Stimulated activated CD4-positive, alpha-beta T cell treated with anti-CD3 and anti-CD28 coated beads, Interleukin-4, amount 100 ng/mL, for 48 hours (primary cell): ENCODE data around the gene DNAJA1.
A peak's percentile ranks its signal among the peaks of the same experiment; 100 is the strongest.

Experiments
- DNase-seq, 2 donors: peaks; one replicate each; pipeline ENCODE4 v3.0.0-alpha.2; 2020; ENCODE audit warnings: low read depth in 2 of 2

The DNAJA1 gene

GRCh38 chr9:33029231-33029786 lies 4.2 kb downstream of the DNAJA1 start:
- DNase-seq: no peak

GRCh38 chr9:33030285-33030684 lies 5.2 kb downstream of the DNAJA1 start:
- DNase-seq: no peak

GRCh38 chr9:33032292-33032691 lies 7.2 kb downstream of the DNAJA1 start:
- DNase-seq: no peak

GRCh38 chr9:33032865-33033264 lies 7.8 kb downstream of the DNAJA1 start:
- no peak for DNase-seq

GRCh38 chr9:33040792-33041431 lies 15.8 kb downstream of the DNAJA1 start:
- no peak for DNase-seq

GRCh38 chr9:33041432-33042188 lies 16.5 kb downstream of the DNAJA1 start:
- DNase-seq: no peak

GRCh38 chr9:33042473-33042872 lies 17.4 kb downstream of the DNAJA1 start:
- no peak for DNase-seq

GRCh38 chr9:33043671-33044070 lies 18.6 kb downstream of the DNAJA1 start:
- no peak for DNase-seq

GRCh38 chr9:33044162-33044673 lies 19.1 kb downstream of the DNAJA1 start:
- DNase-seq: peak; percentile 45 to 50

GRCh38 chr9:33044677-33045282 lies 19.7 kb downstream of the DNAJA1 start:
- no peak for DNase-seq

- DNase-seq: no peak
These were observed 21.0 kb downstream of the DNAJA1 start for GRCh38 chr9:33046061-33046460.

GRCh38 chr9:33048054-33048465 lies 23.0 kb downstream of the DNAJA1 start:
- DNase-seq: no peak

- no peak for DNase-seq
These were observed 24.7 kb downstream of the DNAJA1 start for GRCh38 chr9:33049680-33050361.

- no peak for DNase-seq
These were observed 26.1 kb downstream of the DNAJA1 start for GRCh38 chr9:33051144-33051543.

GRCh38 chr9:33065157-33066076 lies 40.3 kb downstream of the DNAJA1 start:
- no peak for DNase-seq

- no peak for DNase-seq
These were observed 43.9 kb downstream of the DNAJA1 start for GRCh38 chr9:33068991-33069390.

GRCh38 chr9:33076046-33077004 lies 51.3 kb downstream of the DNAJA1 start, which contains the start of gene SMU1:
SMU1 (minus strand) TSS chr9:33076674; CDS start chr9:33076608, 66 bp downstream.
- peak; percentile 86 to 94 for DNase-seq

GRCh38 chr9:33080534-33080933 lies 55.5 kb downstream of the DNAJA1 start:
- no peak for DNase-seq

GRCh38 chr9:33081128-33081851 lies 56.2 kb downstream of the DNAJA1 start:
- peak; percentile 41 to 49 for DNase-seq
